ENCODE measurements around the gene ACAT1. TPM values are rescaled to one million over a fixed set of nuclear protein-coding genes. Genes with fewer than 3 reads are reported as not detected.
"Not testable (repeated sequence)": the region's sequence is repeated elsewhere in the genome, so short reads cannot be mapped to it uniquely, and the experiment has no call there.

The ACAT1 gene
- total RNA-seq, 1 donor from 2014 or later, result 27.2 TPM

GRCh38 chr11:108148556-108148955 is 27.2 kb downstream of the ACAT1 start:
- Mint-ChIP-seq H3K9me3 (no peaks in the 10 kb centered on the region), H3K27ac (peak overlapping the region; percentile 74), H3K27me3 (ENCODE audit: low read depth) (no peaks in the 10 kb centered on the region), H3K4me3 (no peak overlapping the region), H3K4me1 (peaks cover 2% of the 10 kb centered on the region), H3K36me3 (peaks cover 47% of the 10 kb centered on the region)
- no peak for TF ChIP-seq CTCF (IDR thresholded peaks at IDR 0.05; ENCODE audit: unreplicated experiment)
- DNase-seq (ENCODE audit: low spot score in 2 of 2, unreplicated experiment in 2 of 2), result no peak

GRCh38 chr11:108154591-108154990 is 33.2 kb downstream of the ACAT1 start:
- Mint-ChIP-seq H3K27ac (no peak overlapping the region), H3K36me3 (peaks cover 23% of the 10 kb centered on the region), H3K27me3 (ENCODE audit: low read depth) (no peaks in the 10 kb centered on the region), H3K4me3 (no peak overlapping the region), H3K9me3 (no peaks in the 10 kb centered on the region), H3K4me1 (no peaks in the 10 kb centered on the region)
- TF ChIP-seq CTCF (IDR thresholded peaks at IDR 0.05; ENCODE audit: unreplicated experiment), result no peak
- DNase-seq (ENCODE audit: low spot score in 2 of 2, unreplicated experiment in 2 of 2), result no peak

- Mint-ChIP-seq H3K9me3 (no peaks in the 10 kb centered on the region), H3K4me3 (no peak overlapping the region), H3K27ac (no peak overlapping the region), H3K27me3 (ENCODE audit: low read depth) (no peaks in the 10 kb centered on the region), H3K36me3 (peaks cover 19% of the 10 kb centered on the region), H3K4me1 (no peaks in the 10 kb centered on the region)
- TF ChIP-seq CTCF (IDR thresholded peaks at IDR 0.05; ENCODE audit: unreplicated experiment), result no peak
- no peak for DNase-seq (ENCODE audit: low spot score in 2 of 2, unreplicated experiment in 2 of 2)
These were observed 39.7 kb downstream of the ACAT1 start for GRCh38 chr11:108160970-108161566.

GRCh38 chr11:108162878-108163277 is 41.5 kb downstream of the ACAT1 start:
- H3K4me3 Mint-ChIP-seq; H3K9me3 Mint-ChIP-seq; H3K27ac Mint-ChIP-seq; H3K27me3 Mint-ChIP-seq (ENCODE audit: low read depth); H3K4me1 Mint-ChIP-seq; DNase-seq (ENCODE audit: low spot score in 2 of 2, unreplicated experiment in 2 of 2): not testable (repeated sequence)
- peaks cover 23% of the 10 kb centered on the region for H3K36me3 Mint-ChIP-seq

GRCh38 chr11:108167624-108168023 is 46.3 kb downstream of the ACAT1 start:
- DNase-seq (ENCODE audit: low spot score in 2 of 2, unreplicated experiment in 2 of 2), result no peak
- Mint-ChIP-seq H3K27ac (no peak overlapping the region), H3K27me3 (ENCODE audit: low read depth) (no peaks in the 10 kb centered on the region)

GRCh38 chr11:108170184-108170583 is 48.8 kb downstream of the ACAT1 start:
- no peak for TF ChIP-seq CTCF (IDR thresholded peaks at IDR 0.05; ENCODE audit: unreplicated experiment)
- Mint-ChIP-seq H3K9me3 (no peaks in the 10 kb centered on the region), H3K4me3 (no peak overlapping the region), H3K27me3 (ENCODE audit: low read depth) (no peaks in the 10 kb centered on the region), H3K4me1 (no peaks in the 10 kb centered on the region), H3K36me3 (peaks cover 34% of the 10 kb centered on the region), H3K27ac (no peak overlapping the region)
- DNase-seq (ENCODE audit: low spot score in 2 of 2, unreplicated experiment in 2 of 2), result no peak

More at GRCh38 chr11:108167624-108168023, 46.3 kb downstream of the ACAT1 start:
- no peaks in the 10 kb centered on the region for H3K9me3 Mint-ChIP-seq
- H3K36me3 Mint-ChIP-seq, result peaks cover 30% of the 10 kb centered on the region
- no peaks in the 10 kb centered on the region for H3K4me1 Mint-ChIP-seq
- no peak overlapping the region for H3K4me3 Mint-ChIP-seq
- TF ChIP-seq CTCF (IDR thresholded peaks at IDR 0.05; ENCODE audit: unreplicated experiment), result no peak

All from mesothelial cell of epicardium (in vitro differentiated cells).